WTC11 (cell line): Measurements from ENCODE around the gene NCAM2. TPM values are rescaled to one million over a fixed set of nuclear protein-coding genes. Genes with fewer than 3 reads are reported as not detected.

ENCODE experiments used
- ATAC-seq: fragments of 200-7000 bp; cut with Tn5 transposase; 2 replicates; pipeline ENCODE4 v1.10.0; 2021; ENCODE audit warnings: mild to moderate bottlenecking, moderate library complexity
- CTCF ChIA-PET: fragments of 300-600 bp; sonication (Branson Sonifier 250); formaldehyde crosslinking; loops from one replicate; lab custom pipeline; 2021; ENCODE audit warnings: antibody characterized with exemption; lab: Charles Lee
- POLR2A ChIA-PET: fragments of 350-600 bp; sonication (Branson Sonifier 250); formaldehyde crosslinking; loops from one replicate; lab custom pipeline; 2021; ENCODE audit warnings: antibody characterized with exemption; lab: Charles Lee
- DNase-seq: peaks from one replicate; pipeline ENCODE4 v3.0.0; 2021; ENCODE audit warnings: low spot score
- H3K27ac Mint-ChIP-seq: 2 replicates; pipeline ENCODE4 v1.8.0; 2021; ENCODE audit warnings: mixed read lengths
- H3K27me3 Mint-ChIP-seq: 2 replicates; pipeline ENCODE4 v1.8.0; 2021; ENCODE audit warnings: low read depth, mild to moderate bottlenecking, moderate library complexity, mixed read lengths
- H3K36me3 Mint-ChIP-seq: 2 replicates; pipeline ENCODE4 v1.8.0; 2021; ENCODE audit warnings: mixed read lengths
- H3K4me1 Mint-ChIP-seq: 2 replicates; pipeline ENCODE4 v1.8.0; 2022; ENCODE audit warnings: mixed read lengths
- H3K4me3 Mint-ChIP-seq: 2 replicates; pipeline ENCODE4 v1.8.0; 2021; ENCODE audit warnings: mild to moderate bottlenecking, moderate library complexity, mixed read lengths
- H3K9me3 Mint-ChIP-seq: 2 replicates; pipeline ENCODE4 v1.8.0; 2021; ENCODE audit warnings: mixed read lengths
- ELF4 ChIP-seq: sonication (generic); formaldehyde crosslinking; IDR thresholded peaks from 2 replicates; pipeline ENCODE4 v1.8.1; 2022; ENCODE audit warnings: low read depth, mild to moderate bottlenecking, moderate library complexity, missing genetic modification reagents
- ETV6 ChIP-seq: sonication (generic); formaldehyde crosslinking; IDR thresholded peaks from 2 replicates; pipeline ENCODE4 v1.8.1; 2022; ENCODE audit warnings: mild to moderate bottlenecking, missing genetic modification reagents
- FOXP1 ChIP-seq: sonication (generic); formaldehyde crosslinking; IDR thresholded peaks from 2 replicates; pipeline ENCODE4 v1.8.0; 2022; ENCODE audit warnings: missing genetic modification reagents, mild to moderate bottlenecking, moderate library complexity, borderline replicate concordance
- HMGA2 ChIP-seq: fragments of 250-450 bp; sonication (Bioruptor Pico); IDR thresholded peaks from 2 replicates; pipeline ENCODE4 v1.4.0; 2021; ENCODE audit warnings: mild to moderate bottlenecking, moderate library complexity
- IRF2 ChIP-seq: sonication (generic); formaldehyde crosslinking; IDR thresholded peaks from 2 replicates; pipeline ENCODE4 v1.8.0; 2022; ENCODE audit warnings: low read depth, missing genetic modification reagents, borderline replicate concordance
- KAT7 ChIP-seq: sonication (generic); formaldehyde crosslinking; IDR thresholded peaks from 2 replicates; pipeline ENCODE4 v1.8.1; 2023; ENCODE audit warnings: missing genetic modification reagents, mild to moderate bottlenecking, borderline replicate concordance
- NFE2L1 ChIP-seq: sonication (generic); formaldehyde crosslinking; IDR thresholded peaks from 2 replicates; pipeline ENCODE4 v1.8.1; 2023; ENCODE audit warnings: missing genetic modification reagents
- NR1H2 ChIP-seq: sonication (generic); formaldehyde crosslinking; IDR thresholded peaks from 2 replicates; pipeline ENCODE4 v1.9.0; 2021; ENCODE audit warnings: mild to moderate bottlenecking, moderate library complexity, missing genetic modification reagents
- OVOL2 ChIP-seq: fragments of 250-450 bp; sonication (Bioruptor Pico); IDR thresholded peaks from 2 replicates; pipeline ENCODE4 v1.9.0; 2021; ENCODE audit warnings: mild to moderate bottlenecking, borderline replicate concordance
- RORB ChIP-seq: fragments of 250-450 bp; sonication (Bioruptor Pico); IDR thresholded peaks from 2 replicates; pipeline ENCODE4 v1.9.0; 2021; ENCODE audit warnings: mild to moderate bottlenecking
- SMAD4 ChIP-seq: sonication (generic); formaldehyde crosslinking; IDR thresholded peaks from 2 replicates; pipeline ENCODE4 v1.8.0; 2022; ENCODE audit warnings: mild to moderate bottlenecking, missing genetic modification reagents
- SOX15 ChIP-seq: fragments of 250-450 bp; sonication (Bioruptor Pico); IDR thresholded peaks from 2 replicates; pipeline ENCODE4 v1.9.0; 2021; ENCODE audit warnings: mild to moderate bottlenecking
- TCF7 ChIP-seq: sonication (generic); formaldehyde crosslinking; IDR thresholded peaks from 2 replicates; pipeline ENCODE4 v1.8.0; 2022; ENCODE audit warnings: mild to moderate bottlenecking, low read depth, missing genetic modification reagents, moderate library complexity
- ZNF232 ChIP-seq: sonication (generic); formaldehyde crosslinking; IDR thresholded peaks from 2 replicates; pipeline ENCODE4 v1.8.0; 2022; ENCODE audit warnings: mild to moderate bottlenecking, missing genetic modification reagents
- ZNF317 ChIP-seq: sonication (generic); formaldehyde crosslinking; IDR thresholded peaks from 2 replicates; pipeline ENCODE4 v1.8.1; 2023; ENCODE audit warnings: low read depth, mild to moderate bottlenecking, moderate library complexity, missing genetic modification reagents, borderline replicate concordance
- ZNF396 ChIP-seq: fragments of 250-450 bp; sonication (Bioruptor Pico); IDR thresholded peaks from 2 replicates; pipeline ENCODE4 v1.8.0; 2021; ENCODE audit warnings: mild to moderate bottlenecking, moderate library complexity, borderline replicate concordance
- ZNF671 ChIP-seq: fragments of 250-450 bp; sonication (Bioruptor Pico); IDR thresholded peaks from 2 replicates; pipeline ENCODE4 v1.8.0; 2021; ENCODE audit warnings: mild to moderate bottlenecking
- total RNA-seq: library from RNA; stranded (reverse); gene quantifications from 3 replicates; pipeline ENCODE4 v1.2.3, GENCODE V29; 2021
- TF ChIP-seq, protein P1 (sequence below): sonication (generic); formaldehyde crosslinking; IDR thresholded peaks from 2 replicates; pipeline ENCODE4 v1.8.0; 2022; ENCODE audit warnings: mild to moderate bottlenecking, missing genetic modification reagents
- TF ChIP-seq, protein P2 (sequence below): fragments of 200-600 bp; IDR thresholded peaks from 2 replicates; pipeline ENCODE4 v1.8.0; 2022; ENCODE audit warnings: antibody characterized with exemption
- TF ChIP-seq, protein P3 (sequence below): fragments of 250-450 bp; sonication (Bioruptor Pico); IDR thresholded peaks from 2 replicates; pipeline ENCODE4 v1.9.0; 2021; ENCODE audit warnings: moderate library complexity, mild to moderate bottlenecking, inconsistent platforms, borderline replicate concordance
- TF ChIP-seq, protein P4 (sequence below): sonication (generic); formaldehyde crosslinking; IDR thresholded peaks from 2 replicates; pipeline ENCODE4 v1.8.1; 2022; ENCODE audit warnings: low read depth, mild to moderate bottlenecking, moderate library complexity, missing genetic modification reagents, borderline replicate concordance
- TF ChIP-seq, protein P5 (sequence below): sonication (generic); formaldehyde crosslinking; IDR thresholded peaks from 2 replicates; pipeline ENCODE4 v1.8.0; 2023; ENCODE audit warnings: mild to moderate bottlenecking, missing genetic modification reagents
- TF ChIP-seq, protein P6 (sequence below): sonication (generic); formaldehyde crosslinking; IDR thresholded peaks from 2 replicates; pipeline ENCODE4 v1.8.1; 2023; ENCODE audit warnings: mild to moderate bottlenecking, missing genetic modification reagents, borderline replicate concordance
- TF ChIP-seq, protein P7 (sequence below): sonication (generic); formaldehyde crosslinking; IDR thresholded peaks from 2 replicates; pipeline ENCODE4 v1.8.0; 2022; ENCODE audit warnings: mild to moderate bottlenecking, missing genetic modification reagents

The NCAM2 gene
- total RNA-seq, 1 experiment from 2014 or later = 1.6 TPM

DNA sequence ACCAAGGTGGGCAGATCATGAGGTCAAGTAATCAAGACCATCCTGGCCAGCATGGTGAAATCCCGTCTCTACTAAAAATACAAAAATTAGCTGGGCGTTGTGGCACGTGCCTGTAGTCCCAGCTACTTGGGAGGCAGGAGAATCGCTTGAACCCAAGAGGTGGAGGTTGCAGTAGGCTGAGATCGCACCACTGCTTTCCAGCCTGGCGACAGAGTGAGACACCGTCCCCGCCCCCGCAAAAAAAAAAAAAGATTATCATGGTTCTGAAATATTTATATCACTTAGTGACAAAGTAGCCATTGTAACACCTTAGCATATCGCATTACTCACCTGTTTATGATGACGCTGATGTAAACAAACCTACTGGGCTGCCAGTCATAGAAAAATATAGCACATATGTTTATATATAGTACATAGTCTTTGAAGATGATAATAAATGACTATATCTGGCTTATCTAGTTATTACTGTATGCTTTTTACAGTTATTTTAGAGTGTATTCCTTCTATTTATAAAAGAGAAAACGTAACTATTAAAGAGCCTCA, 160.2 kb downstream of the NCAM2 start (continued):
- no peak for TF ChIP-seq RORB (CRISPR knock-in tag)
- no peak for TF ChIP-seq OVOL2 (CRISPR knock-in tag)
- no peak for TF ChIP-seq ELF4 (CRISPR knock-in tag)
- no peak for TF ChIP-seq SMAD4 (CRISPR knock-in tag)
- TF ChIP-seq SOX15 = no peak
- TF ChIP-seq, protein P1, sequence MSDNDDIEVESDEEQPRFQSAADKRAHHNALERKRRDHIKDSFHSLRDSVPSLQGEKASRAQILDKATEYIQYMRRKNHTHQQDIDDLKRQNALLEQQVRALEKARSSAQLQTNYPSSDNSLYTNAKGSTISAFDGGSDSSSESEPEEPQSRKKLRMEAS = no peak
- no peak for TF ChIP-seq NR1H2 (CRISPR knock-in tag)
- TF ChIP-seq KAT7 (CRISPR knock-in tag) = no peak
- TF ChIP-seq ZNF671 (CRISPR knock-in tag) = no peak
- TF ChIP-seq ZNF396 = no peak
- no peak for TF ChIP-seq ZNF232 (CRISPR knock-in tag)
- TF ChIP-seq, protein P2, sequence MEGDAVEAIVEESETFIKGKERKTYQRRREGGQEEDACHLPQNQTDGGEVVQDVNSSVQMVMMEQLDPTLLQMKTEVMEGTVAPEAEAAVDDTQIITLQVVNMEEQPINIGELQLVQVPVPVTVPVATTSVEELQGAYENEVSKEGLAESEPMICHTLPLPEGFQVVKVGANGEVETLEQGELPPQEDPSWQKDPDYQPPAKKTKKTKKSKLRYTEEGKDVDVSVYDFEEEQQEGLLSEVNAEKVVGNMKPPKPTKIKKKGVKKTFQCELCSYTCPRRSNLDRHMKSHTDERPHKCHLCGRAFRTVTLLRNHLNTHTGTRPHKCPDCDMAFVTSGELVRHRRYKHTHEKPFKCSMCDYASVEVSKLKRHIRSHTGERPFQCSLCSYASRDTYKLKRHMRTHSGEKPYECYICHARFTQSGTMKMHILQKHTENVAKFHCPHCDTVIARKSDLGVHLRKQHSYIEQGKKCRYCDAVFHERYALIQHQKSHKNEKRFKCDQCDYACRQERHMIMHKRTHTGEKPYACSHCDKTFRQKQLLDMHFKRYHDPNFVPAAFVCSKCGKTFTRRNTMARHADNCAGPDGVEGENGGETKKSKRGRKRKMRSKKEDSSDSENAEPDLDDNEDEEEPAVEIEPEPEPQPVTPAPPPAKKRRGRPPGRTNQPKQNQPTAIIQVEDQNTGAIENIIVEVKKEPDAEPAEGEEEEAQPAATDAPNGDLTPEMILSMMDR = no peak
- TF ChIP-seq, protein P3, sequence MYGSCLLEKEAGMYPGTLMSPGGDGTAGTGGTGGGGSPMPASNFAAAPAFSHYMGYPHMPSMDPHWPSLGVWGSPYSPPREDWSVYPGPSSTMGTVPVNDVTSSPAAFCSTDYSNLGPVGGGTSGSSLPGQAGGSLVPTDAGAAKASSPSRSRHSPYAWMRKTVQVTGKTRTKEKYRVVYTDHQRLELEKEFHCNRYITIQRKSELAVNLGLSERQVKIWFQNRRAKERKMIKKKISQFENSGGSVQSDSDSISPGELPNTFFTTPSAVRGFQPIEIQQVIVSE (CRISPR knock-in tag) = no peak
- no peak for TF ChIP-seq TCF7 (CRISPR knock-in tag)
- no peak for TF ChIP-seq FOXP1

DNA sequence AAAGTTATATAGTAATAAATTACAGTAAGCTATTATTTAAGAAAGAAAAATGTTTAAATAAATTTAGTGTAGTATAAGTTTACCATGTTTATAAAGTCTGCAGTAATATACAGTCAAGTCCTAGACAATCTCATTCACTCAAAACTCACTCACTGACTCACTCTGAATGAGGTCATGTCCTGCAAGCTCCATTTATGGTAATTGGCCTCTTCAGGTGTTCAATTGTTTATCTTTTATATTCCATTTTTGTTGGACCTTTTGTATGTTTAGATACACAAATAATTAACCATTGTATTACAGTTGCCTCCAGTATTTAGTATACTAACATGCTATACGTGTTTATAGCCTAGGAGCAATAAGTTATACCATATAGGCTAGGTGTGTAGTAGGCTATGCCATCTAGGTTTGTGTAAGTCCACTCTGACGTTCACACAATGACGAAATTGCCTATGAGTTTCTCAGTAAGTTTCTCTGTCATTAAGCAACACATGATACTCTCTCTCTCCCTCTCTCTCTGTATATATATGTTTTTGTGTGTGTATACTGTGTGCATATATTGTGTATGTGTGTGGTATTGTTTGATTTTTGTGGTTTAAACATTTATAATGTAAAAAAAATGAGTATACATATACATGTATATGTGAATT, 161.2 kb downstream of the NCAM2 start:
- Mint-ChIP-seq H3K36me3 (no peaks in the 10 kb centered on the region), H3K9me3 (no peaks in the 10 kb centered on the region), H3K4me3 (no peak overlapping the region), H3K27me3 (no peaks in the 10 kb centered on the region; the same call in 1 of the 2 replicates), H3K27ac (no peak overlapping the region), H3K4me1 (no peaks in the 10 kb centered on the region)
- DNase-seq (no peak), ATAC-seq (no peak)
- ChIA-PET CTCF (no interaction called here), POLR2A (no interaction called here)
- TF ChIP-seq NFE2L1 (CRISPR knock-in tag) = no peak
- TF ChIP-seq IRF2 (CRISPR knock-in tag) = no peak
- TF ChIP-seq HMGA2 (CRISPR knock-in tag) = no peak
- TF ChIP-seq, protein P4, sequence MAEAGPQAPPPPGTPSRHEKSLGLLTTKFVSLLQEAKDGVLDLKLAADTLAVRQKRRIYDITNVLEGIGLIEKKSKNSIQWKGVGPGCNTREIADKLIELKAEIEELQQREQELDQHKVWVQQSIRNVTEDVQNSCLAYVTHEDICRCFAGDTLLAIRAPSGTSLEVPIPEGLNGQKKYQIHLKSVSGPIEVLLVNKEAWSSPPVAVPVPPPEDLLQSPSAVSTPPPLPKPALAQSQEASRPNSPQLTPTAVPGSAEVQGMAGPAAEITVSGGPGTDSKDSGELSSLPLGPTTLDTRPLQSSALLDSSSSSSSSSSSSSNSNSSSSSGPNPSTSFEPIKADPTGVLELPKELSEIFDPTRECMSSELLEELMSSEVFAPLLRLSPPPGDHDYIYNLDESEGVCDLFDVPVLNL (CRISPR knock-in tag) = no peak
- no peak for TF ChIP-seq ZNF317 (CRISPR knock-in tag)
- TF ChIP-seq, protein P5, sequence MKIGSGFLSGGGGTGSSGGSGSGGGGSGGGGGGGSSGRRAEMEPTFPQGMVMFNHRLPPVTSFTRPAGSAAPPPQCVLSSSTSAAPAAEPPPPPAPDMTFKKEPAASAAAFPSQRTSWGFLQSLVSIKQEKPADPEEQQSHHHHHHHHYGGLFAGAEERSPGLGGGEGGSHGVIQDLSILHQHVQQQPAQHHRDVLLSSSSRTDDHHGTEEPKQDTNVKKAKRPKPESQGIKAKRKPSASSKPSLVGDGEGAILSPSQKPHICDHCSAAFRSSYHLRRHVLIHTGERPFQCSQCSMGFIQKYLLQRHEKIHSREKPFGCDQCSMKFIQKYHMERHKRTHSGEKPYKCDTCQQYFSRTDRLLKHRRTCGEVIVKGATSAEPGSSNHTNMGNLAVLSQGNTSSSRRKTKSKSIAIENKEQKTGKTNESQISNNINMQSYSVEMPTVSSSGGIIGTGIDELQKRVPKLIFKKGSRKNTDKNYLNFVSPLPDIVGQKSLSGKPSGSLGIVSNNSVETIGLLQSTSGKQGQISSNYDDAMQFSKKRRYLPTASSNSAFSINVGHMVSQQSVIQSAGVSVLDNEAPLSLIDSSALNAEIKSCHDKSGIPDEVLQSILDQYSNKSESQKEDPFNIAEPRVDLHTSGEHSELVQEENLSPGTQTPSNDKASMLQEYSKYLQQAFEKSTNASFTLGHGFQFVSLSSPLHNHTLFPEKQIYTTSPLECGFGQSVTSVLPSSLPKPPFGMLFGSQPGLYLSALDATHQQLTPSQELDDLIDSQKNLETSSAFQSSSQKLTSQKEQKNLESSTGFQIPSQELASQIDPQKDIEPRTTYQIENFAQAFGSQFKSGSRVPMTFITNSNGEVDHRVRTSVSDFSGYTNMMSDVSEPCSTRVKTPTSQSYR = no peak
- no peak for TF ChIP-seq ZNF396
- no peak for TF ChIP-seq ETV6 (CRISPR knock-in tag)
- TF ChIP-seq, protein P1 = no peak
- TF ChIP-seq, protein P6, sequence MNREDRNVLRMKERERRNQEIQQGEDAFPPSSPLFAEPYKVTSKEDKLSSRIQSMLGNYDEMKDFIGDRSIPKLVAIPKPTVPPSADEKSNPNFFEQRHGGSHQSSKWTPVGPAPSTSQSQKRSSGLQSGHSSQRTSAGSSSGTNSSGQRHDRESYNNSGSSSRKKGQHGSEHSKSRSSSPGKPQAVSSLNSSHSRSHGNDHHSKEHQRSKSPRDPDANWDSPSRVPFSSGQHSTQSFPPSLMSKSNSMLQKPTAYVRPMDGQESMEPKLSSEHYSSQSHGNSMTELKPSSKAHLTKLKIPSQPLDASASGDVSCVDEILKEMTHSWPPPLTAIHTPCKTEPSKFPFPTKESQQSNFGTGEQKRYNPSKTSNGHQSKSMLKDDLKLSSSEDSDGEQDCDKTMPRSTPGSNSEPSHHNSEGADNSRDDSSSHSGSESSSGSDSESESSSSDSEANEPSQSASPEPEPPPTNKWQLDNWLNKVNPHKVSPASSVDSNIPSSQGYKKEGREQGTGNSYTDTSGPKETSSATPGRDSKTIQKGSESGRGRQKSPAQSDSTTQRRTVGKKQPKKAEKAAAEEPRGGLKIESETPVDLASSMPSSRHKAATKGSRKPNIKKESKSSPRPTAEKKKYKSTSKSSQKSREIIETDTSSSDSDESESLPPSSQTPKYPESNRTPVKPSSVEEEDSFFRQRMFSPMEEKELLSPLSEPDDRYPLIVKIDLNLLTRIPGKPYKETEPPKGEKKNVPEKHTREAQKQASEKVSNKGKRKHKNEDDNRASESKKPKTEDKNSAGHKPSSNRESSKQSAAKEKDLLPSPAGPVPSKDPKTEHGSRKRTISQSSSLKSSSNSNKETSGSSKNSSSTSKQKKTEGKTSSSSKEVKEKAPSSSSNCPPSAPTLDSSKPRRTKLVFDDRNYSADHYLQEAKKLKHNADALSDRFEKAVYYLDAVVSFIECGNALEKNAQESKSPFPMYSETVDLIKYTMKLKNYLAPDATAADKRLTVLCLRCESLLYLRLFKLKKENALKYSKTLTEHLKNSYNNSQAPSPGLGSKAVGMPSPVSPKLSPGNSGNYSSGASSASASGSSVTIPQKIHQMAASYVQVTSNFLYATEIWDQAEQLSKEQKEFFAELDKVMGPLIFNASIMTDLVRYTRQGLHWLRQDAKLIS = no peak
- TF ChIP-seq, protein P7, sequence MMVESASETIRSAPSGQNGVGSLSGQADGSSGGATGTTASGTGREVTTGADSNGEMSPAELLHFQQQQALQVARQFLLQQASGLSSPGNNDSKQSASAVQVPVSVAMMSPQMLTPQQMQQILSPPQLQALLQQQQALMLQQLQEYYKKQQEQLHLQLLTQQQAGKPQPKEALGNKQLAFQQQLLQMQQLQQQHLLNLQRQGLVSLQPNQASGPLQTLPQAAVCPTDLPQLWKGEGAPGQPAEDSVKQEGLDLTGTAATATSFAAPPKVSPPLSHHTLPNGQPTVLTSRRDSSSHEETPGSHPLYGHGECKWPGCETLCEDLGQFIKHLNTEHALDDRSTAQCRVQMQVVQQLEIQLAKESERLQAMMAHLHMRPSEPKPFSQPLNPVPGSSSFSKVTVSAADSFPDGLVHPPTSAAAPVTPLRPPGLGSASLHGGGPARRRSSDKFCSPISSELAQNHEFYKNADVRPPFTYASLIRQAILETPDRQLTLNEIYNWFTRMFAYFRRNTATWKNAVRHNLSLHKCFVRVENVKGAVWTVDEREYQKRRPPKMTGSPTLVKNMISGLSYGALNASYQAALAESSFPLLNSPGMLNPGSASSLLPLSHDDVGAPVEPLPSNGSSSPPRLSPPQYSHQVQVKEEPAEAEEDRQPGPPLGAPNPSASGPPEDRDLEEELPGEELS (CRISPR knock-in tag) = no peak
